Cardiac muscle cell (in vitro differentiated cells and primary cell): ENCODE data around the gene AHDC1. TPM values are rescaled to one million over a fixed set of nuclear protein-coding genes. Genes with fewer than 3 reads are reported as not detected.

ENCODE experiments used
- DNase-seq, 2 donors: peaks; one replicate each; pipeline versions ENCODE4 v3.0.0 to v3.0.0-alpha.2; 2010 to 2017; ENCODE audit warnings: low read depth in 1 of 2, low spot score in 1 of 2
- H3K27ac ChIP-seq: fragments of 200-600 bp; sonication (generic); 2 replicates; pipeline ENCODE4 v1.5.1; 2016
- H3K27me3 ChIP-seq: fragments of 200-600 bp; sonication (generic); 2 replicates; pipeline ENCODE4 v1.6.0; 2016; ENCODE audit warnings: control low read depth
- H3K36me3 ChIP-seq: fragments of 200-600 bp; sonication (generic); 2 replicates; pipeline ENCODE4 v1.5.1; 2016; ENCODE audit warnings: control low read depth
- H3K4me1 ChIP-seq: fragments of 200-600 bp; sonication (generic); 2 replicates; pipeline ENCODE4 v1.8.1; 2017; ENCODE audit warnings: low read depth, mild to moderate bottlenecking, mixed run types
- H3K4me3 ChIP-seq: fragments of 200-600 bp; sonication (generic); 2 replicates; pipeline ENCODE4 v1.5.1; 2016; ENCODE audit warnings: mild to moderate bottlenecking
- H3K9me3 ChIP-seq: fragments of 200-600 bp; sonication (generic); 2 replicates; pipeline ENCODE4 v1.5.1; 2017; ENCODE audit warnings: low read depth, mild to moderate bottlenecking, control low read depth
- polyA plus RNA-seq: library from polyadenylated mRNA; unstranded; fragments of >200 nt; fragmentation: Nextera tagmentation; extraction: Ambion mirVana; gene quantifications from 2 replicates; pipeline ENCODE4 v1.2.1, GENCODE V29; 2016
- total RNA-seq: library from RNA; depleted of rRNA; stranded (reverse); fragments of >200 nt; gene quantifications from 2 replicates; pipeline ENCODE4 v1.2.3, GENCODE V29; 2016
- TF ChIP-seq, protein P1 (sequence below): IDR thresholded peaks from 2 replicates; pipeline ENCODE4 v1.5.1; 2012; ENCODE audit warnings: low read depth, mild to moderate bottlenecking, low read length

AHDC1 gene
- total and polyA plus RNA-seq, 2 experiments from 2014 or later = 16.3 to 58.1 TPM

DNA sequence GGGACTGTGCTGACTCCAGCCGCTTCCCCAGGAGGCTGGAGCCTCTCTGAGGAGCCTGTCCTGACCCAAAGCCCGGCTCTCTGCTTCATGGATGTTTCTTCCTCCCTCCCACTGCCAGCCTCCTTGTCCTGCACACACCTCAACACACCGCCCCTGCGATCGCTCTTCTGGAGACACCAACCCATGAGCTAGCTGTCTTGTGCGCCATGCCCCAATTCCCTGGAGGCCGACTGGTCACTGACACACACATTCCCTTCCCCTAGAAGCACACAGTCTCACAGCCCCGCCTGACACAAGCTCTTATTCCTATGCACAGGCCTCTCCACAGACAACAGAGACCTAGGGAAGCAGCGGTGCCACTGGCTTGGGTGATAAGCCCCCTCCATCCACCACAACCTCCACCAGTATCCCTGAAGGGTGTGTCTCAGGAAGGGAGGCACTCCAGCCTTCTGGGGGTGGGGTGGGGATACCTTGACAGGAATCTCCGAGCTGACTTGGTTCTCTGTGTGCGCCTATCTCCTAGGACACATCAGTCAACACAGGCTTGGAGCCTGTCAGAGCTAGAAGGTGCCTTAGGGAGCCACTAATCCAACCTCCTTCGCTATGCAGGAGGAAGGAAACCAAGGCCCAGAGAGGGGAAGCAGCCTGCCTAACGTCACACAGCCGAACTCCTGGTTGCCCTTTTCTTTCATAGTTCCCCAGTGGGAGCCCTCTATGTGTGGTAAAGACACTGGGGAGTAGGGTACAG, 31.1 kb downstream of the AHDC1 start:
- no peaks in the 10 kb centered on the region for H3K36me3 ChIP-seq
- H3K27ac ChIP-seq = peak overlapping the region; percentile 95
- no peaks in the 10 kb centered on the region for H3K27me3 ChIP-seq
- peak in 1 of 2 donors; percentile 54 for DNase-seq
- H3K9me3 ChIP-seq = no peaks in the 10 kb centered on the region
- TF ChIP-seq, protein P1, sequence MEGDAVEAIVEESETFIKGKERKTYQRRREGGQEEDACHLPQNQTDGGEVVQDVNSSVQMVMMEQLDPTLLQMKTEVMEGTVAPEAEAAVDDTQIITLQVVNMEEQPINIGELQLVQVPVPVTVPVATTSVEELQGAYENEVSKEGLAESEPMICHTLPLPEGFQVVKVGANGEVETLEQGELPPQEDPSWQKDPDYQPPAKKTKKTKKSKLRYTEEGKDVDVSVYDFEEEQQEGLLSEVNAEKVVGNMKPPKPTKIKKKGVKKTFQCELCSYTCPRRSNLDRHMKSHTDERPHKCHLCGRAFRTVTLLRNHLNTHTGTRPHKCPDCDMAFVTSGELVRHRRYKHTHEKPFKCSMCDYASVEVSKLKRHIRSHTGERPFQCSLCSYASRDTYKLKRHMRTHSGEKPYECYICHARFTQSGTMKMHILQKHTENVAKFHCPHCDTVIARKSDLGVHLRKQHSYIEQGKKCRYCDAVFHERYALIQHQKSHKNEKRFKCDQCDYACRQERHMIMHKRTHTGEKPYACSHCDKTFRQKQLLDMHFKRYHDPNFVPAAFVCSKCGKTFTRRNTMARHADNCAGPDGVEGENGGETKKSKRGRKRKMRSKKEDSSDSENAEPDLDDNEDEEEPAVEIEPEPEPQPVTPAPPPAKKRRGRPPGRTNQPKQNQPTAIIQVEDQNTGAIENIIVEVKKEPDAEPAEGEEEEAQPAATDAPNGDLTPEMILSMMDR = no peak
- H3K4me1 ChIP-seq = peaks cover 87% of the 10 kb centered on the region
- no peak overlapping the region for H3K4me3 ChIP-seq

DNA sequence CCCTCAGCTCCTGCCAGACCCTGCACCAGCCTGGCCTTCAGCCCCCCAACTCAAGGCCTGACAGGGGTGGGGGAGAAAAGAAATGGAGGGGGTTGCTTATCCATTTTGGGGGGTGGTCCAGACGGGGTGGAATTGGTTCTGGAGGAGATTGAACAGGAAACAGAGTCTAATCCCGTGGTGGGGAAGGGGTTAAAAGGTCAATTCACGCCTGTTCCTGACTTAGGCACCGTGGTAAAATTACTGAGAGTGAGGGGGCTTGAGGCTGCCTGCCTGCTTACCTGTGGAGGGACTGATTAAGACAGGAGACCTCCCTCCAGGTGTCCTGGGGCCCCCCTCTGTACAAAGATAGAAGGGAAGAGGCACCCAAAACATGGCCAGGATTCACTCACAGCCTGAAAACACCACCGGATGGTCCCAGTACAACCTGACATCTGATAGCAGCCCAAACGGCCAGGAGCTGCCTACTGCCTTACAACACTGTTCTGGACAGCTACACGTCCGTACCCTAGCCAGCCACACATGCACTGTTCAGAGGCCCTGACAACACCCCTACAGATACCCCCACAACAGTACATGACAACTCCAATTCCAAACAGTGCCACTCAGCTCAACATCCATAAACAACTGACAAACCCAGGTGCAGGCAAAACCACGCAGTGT, 31.8 kb downstream of the AHDC1 start:
- H3K4me3 ChIP-seq = peak overlapping the region; percentile 16
- H3K27ac ChIP-seq = peak overlapping the region; percentile 95
- peaks cover 86% of the 10 kb centered on the region for H3K4me1 ChIP-seq
- H3K36me3 ChIP-seq = no peaks in the 10 kb centered on the region
- H3K9me3 ChIP-seq = no peaks in the 10 kb centered on the region
- DNase-seq = no peak
- no peaks in the 10 kb centered on the region for H3K27me3 ChIP-seq
- TF ChIP-seq, protein P1 = no peak

DNA sequence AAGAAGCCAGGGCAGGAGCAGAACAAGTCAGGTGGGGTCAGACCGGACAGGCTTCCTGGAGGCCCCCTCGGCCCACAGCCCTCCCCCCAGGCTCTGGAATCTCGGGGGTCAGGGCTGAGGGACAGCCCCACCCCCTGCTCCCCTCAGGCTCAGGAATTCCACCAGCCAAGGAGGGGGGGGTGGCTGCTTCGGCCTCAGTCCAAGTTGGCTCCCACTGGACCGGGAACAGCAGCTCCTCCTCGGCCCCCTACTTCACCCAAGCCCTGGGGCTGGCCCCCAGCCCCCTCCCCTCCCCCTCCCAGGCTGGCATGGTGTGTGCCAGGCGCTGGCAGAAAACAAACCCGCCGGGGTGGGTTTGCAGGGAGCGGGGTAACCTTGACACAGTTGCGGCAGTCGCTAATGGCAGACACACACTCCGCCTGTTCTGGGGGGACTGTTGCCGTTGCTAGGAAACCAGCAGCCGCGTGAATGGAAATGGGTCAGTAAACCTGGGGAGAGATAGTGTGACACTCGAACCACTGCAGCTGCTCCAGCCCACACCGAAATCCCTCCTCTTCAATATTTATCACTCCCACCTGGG, 32.4 kb downstream of the AHDC1 start:
- H3K4me3 ChIP-seq = peak overlapping the region; percentile 16
- TF ChIP-seq, protein P1 = no peak
- H3K27me3 ChIP-seq = no peaks in the 10 kb centered on the region
- H3K27ac ChIP-seq = peak overlapping the region; percentile 95
- no peaks in the 10 kb centered on the region for H3K9me3 ChIP-seq
- no peaks in the 10 kb centered on the region for H3K36me3 ChIP-seq
- DNase-seq = no peak
- H3K4me1 ChIP-seq = peaks cover 87% of the 10 kb centered on the region

DNA sequence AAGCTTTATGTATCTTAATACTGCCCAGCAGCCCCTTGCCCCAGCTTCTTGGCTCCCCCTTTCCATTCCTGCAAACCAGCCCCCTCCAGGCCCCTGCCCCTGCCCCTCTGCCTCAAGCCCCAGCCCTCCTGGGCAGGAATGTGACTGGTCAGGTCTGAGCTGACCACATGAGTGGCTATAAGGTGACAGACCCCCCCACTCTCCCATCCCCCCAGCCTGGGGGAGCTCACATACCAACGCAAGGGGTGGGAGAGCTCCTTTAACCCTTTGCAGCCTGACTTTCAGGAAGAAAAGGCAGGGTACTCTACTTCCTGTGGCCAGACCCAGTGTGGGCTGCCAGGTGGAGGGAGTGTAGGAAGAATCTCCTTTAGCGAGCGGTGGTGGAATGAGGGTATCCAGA, 33.2 kb downstream of the AHDC1 start:
- H3K27me3 ChIP-seq = no peaks in the 10 kb centered on the region
- H3K27ac ChIP-seq = peak overlapping the region; percentile 95
- peak in 1 of 2 donors; percentile 80 for DNase-seq
- no peaks in the 10 kb centered on the region for H3K36me3 ChIP-seq
- H3K9me3 ChIP-seq = no peaks in the 10 kb centered on the region
- H3K4me3 ChIP-seq = peak overlapping the region; percentile 16
- TF ChIP-seq, protein P1 = no peak
- peaks cover 88% of the 10 kb centered on the region for H3K4me1 ChIP-seq

DNA sequence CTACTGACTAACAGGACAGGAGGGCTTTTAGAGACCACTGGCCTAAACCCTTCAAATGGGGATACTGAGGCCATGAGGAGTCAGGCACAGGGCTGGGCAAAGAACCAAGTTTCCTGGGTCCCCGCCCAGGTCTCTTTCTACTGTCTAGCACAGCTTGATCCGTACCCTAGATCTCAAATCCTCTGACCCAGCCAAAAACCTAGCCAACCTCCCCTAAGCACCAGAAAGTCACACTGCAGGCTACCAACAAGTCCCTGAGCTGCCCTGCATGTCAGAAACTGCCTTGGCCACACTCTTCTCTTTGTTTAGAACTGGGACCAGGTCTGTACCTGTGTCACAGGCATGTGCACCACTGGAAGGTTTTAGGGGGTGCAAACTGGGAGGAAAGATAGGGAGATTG, 33.6 kb downstream of the AHDC1 start:
- H3K4me3 ChIP-seq = no peak overlapping the region
- H3K27ac ChIP-seq = peak overlapping the region; percentile 95
- TF ChIP-seq, protein P1 = no peak
- H3K36me3 ChIP-seq = no peaks in the 10 kb centered on the region
- no peak for DNase-seq
- no peaks in the 10 kb centered on the region for H3K27me3 ChIP-seq
- H3K9me3 ChIP-seq = no peaks in the 10 kb centered on the region
- H3K4me1 ChIP-seq = peaks cover 92% of the 10 kb centered on the region
